A673 (cell line): ENCODE results near the gene SYNRG.

Experiments used
- CTCF ChIP-seq: fragments of 300-800, 200-600 bp; sonication (generic); conservative IDR thresholded peaks from 2 replicates; pipeline ENCODE4 v1.5.1; 2017; ENCODE audit warnings: low read depth, mild to moderate bottlenecking, antibody characterized with exemption, low read length, moderate library complexity, mixed read lengths
- EZH2 ChIP-seq: fragments of 200-600 bp; sonication (generic); IDR thresholded peaks from 2 replicates; pipeline ENCODE4 v1.6.1; 2017; ENCODE audit warnings: borderline replicate concordance, low read depth, mild to moderate bottlenecking, mixed read lengths, antibody characterized with exemption, low read length; ENCODE audit not compliant: poor library complexity, severe bottlenecking

GRCh38 chr17:37510056-37510455, 99.2 kb downstream of the SYNRG start:
- TF ChIP-seq EZH2 (no peak), CTCF (no peak)
